PC-3 (cell line): ENCODE results near the gene ZNF766. TPM values are rescaled to one million over a fixed set of nuclear protein-coding genes. Genes with fewer than 3 reads are reported as not detected.

Experiments
- ATAC-seq: fragments of 200-7000 bp; cut with Tn5 transposase; 2 replicates; pipeline ENCODE4 v1.9.1; 2020; ENCODE audit warnings: mild to moderate bottlenecking, moderate library complexity
- BruUV-seq: library from RNA; stranded (reverse); fragments of 400-500 nt; replicated peaks from 2 replicates; lab custom pipeline; 2021; lab: Mats Ljungman, UMichigan
- CTCF ChIA-PET: fragments of 300-600 bp; sonication (Branson Sonifier 250); formaldehyde crosslinking; loops from one replicate; lab custom pipeline; 2022; ENCODE audit warnings: antibody characterized with exemption; lab: Charles Lee
- POLR2A ChIA-PET: fragments of 300-600 bp; sonication (Branson Sonifier 250); formaldehyde crosslinking; loops from one replicate; lab custom pipeline; 2022; ENCODE audit warnings: antibody characterized with exemption; ENCODE audit not compliant: unreplicated experiment; lab: Charles Lee
- DNase-seq: peaks from one replicate; pipeline ENCODE4 v3.0.0-alpha.2; 2015
- H2AFZ ChIP-seq: fragments of 300-600 bp; sonication (generic); 2 replicates; pipeline ENCODE4 v1.6.0; 2016; ENCODE audit warnings: antibody characterized with exemption, low read length
- H3F3A ChIP-seq: fragments of 300-600 bp; sonication (generic); one replicate; pipeline ENCODE4 v1.6.0; 2017; ENCODE audit warnings: antibody characterized with exemption, low read length, control low read depth, mild to moderate bottlenecking; ENCODE audit not compliant: unreplicated experiment
- H3K27ac ChIP-seq: fragments of 300-600 bp; sonication (generic); 2 replicates; pipeline ENCODE4 v1.5.1; 2016; ENCODE audit warnings: mild to moderate bottlenecking, low read length
- H3K27me3 ChIP-seq: fragments of 300-600 bp; sonication (generic); 2 replicates; pipeline ENCODE4 v1.6.1; 2016; ENCODE audit warnings: low read length, mixed read lengths
- H3K36me3 ChIP-seq: fragments of 300-600 bp; sonication (generic); 2 replicates; pipeline ENCODE4 v1.6.1; 2016; ENCODE audit warnings: low read depth, mixed run types, low read length, mixed read lengths
- H3K4me1 ChIP-seq: fragments of 300-600 bp; sonication (generic); 2 replicates; pipeline ENCODE4 v1.5.1; 2016; ENCODE audit warnings: low read length; ENCODE audit not compliant: insufficient read depth
- H3K4me2 ChIP-seq: fragments of 300-600 bp; sonication (generic); 2 replicates; pipeline ENCODE4 v1.6.0; 2016; ENCODE audit warnings: low read length
- H3K4me3 ChIP-seq: fragments of 300-600 bp; sonication (generic); 2 replicates; pipeline ENCODE4 v1.5.1; 2016; ENCODE audit warnings: mild to moderate bottlenecking, low read length, mixed read lengths
- H3K79me2 ChIP-seq: fragments of 300-600 bp; sonication (generic); 2 replicates; pipeline ENCODE4 v1.6.1; 2017; ENCODE audit warnings: low read length, mixed read lengths
- H3K9ac ChIP-seq: fragments of 300-600 bp; sonication (generic); 2 replicates; pipeline ENCODE4 v1.6.0; 2016; ENCODE audit warnings: mild to moderate bottlenecking, low read length
- H3K9me2 ChIP-seq: fragments of 300-600 bp; sonication (generic); replicated peaks from 2 replicates; pipeline ENCODE4 v1.6.1; 2016; ENCODE audit warnings: mixed run types, low read length, mixed read lengths
- H3K9me3 ChIP-seq: fragments of 300-600 bp; sonication (generic); 2 replicates; pipeline ENCODE4 v1.6.1; 2016; ENCODE audit warnings: low read length, mixed read lengths
- H4K20me1 ChIP-seq: fragments of 300-600 bp; sonication (generic); 2 replicates; pipeline ENCODE4 v1.6.1; 2016; ENCODE audit warnings: low read length, mixed read lengths
- CTCF ChIP-seq: fragments of 300-600 bp; sonication (generic); conservative IDR thresholded peaks from 2 replicates; pipeline ENCODE4 v1.5.1; 2017; ENCODE audit warnings: antibody characterized with exemption, low read depth, mild to moderate bottlenecking, low read length
- EZH2 ChIP-seq: fragments of 300-600 bp; sonication (generic); IDR thresholded peaks from one replicate; pipeline ENCODE4 v1.6.1; 2017; ENCODE audit warnings: antibody characterized with exemption, mild to moderate bottlenecking, low read length; ENCODE audit not compliant: unreplicated experiment
- EZH2phosphoT487 ChIP-seq: fragments of 300-600 bp; sonication (generic); IDR thresholded peaks from 2 replicates; pipeline ENCODE4 v1.6.1; 2018; ENCODE audit warnings: mild to moderate bottlenecking, antibody characterized with exemption, low read length, borderline replicate concordance
- intact Hi-C: fragments of 100-400 bp; cut with micrococcal nuclease; formaldehyde crosslinking; loops from 2 replicates; pipeline ENCODE4 v1.9.0; 2023
- total RNA-seq: library from RNA; depleted of rRNA; stranded (reverse); fragments of >200 nt; gene quantifications from 2 replicates; pipeline ENCODE4 v1.2.3, GENCODE V29; 2014

ZNF766 gene
- total RNA-seq, 1 experiment from 2014 or later, result 11.7 TPM

GRCh38 chr19:52296400-52296772, 27.0 kb downstream of the ZNF766 start:
- no peak overlapping the region for H3K27ac ChIP-seq
- BruUV-seq, result TSS peak; percentile 81

DNA sequence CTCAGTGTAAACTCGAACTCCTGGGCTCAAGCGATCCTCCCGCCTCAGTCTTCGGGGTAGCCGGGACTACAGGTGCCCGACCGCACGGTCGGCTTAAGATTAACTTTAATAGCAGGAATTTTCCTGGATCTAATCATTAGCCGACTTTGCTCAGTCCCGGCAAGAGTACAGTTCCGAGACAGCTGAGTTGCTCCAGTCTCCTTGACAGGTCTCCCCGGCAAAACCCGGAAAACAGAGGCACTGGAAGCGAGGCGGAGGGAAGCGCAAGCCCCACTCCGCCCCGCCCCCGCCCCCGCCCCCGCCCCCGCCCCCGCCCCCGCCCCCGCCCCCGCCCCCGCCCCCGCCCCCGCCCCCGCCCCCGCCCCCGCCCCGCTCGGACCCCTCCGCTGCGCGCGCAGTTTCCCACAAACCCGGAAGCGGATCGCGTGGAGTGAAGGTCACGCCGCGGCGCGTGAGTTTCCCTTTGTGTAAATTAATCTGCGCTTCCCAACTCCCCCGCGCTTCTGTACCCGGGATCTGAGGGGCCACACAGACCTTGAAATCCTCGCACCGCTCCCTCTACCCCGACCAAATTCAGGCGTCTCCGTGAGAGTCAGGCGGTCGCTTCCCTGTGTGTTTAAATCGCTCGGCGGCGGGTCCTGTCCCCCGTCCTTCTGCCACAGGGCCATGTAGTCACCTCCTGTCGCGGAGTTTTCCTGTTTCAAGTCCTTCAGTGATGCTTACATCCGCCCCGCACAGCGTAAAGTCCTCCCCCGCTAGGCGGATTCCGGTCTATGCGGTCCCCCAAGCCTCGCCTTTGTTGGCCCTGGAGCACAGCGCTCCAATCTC, 27.6 kb downstream of the ZNF766 start, which contains the start of gene ZNF480:
ZNF480 (plus strand) TSS at position 397 of the 828 bp plus-strand sequence. CDS start 3,244 bp downstream, outside the sequence.
- ChIA-PET CTCF (interaction anchor here (0.5 to 0.6 kb wide), 2 partner anchors 41 to 243 kb away, joined by 3 to 14 read pairs; no protein-coding TSS in a partner anchor), POLR2A (no interaction called here)
- ATAC-seq (peak; percentile 88), DNase-seq (peak; percentile 74)
- Histone ChIP-seq H3K27ac (peak within 1 kb of the TSS; percentile 61), H3K4me2 (peak within 1 kb of the TSS; percentile 97), H3F3A (no peaks in the 10 kb centered on the region), H3K4me1 (peaks cover 5% of the 10 kb centered on the region; the same call in 1 of the 2 replicates), H3K4me3 (peak within 1 kb of the TSS; percentile 82), H3K9ac (peak within 1 kb of the TSS; percentile 90), H4K20me1 (no peaks in the 10 kb centered on the region), H3K79me2 (peaks cover 9% of the 10 kb centered on the region), H3K9me3 (peaks cover 26% of the 10 kb centered on the region), H3K27me3 (no peaks in the 10 kb centered on the region), H3K9me2 (no peaks in the 10 kb centered on the region), H2AFZ (peak within 1 kb of the TSS; percentile 95), H3K36me3 (peaks cover 40% of the 10 kb centered on the region)
- TF ChIP-seq EZH2 (no peak), CTCF (no peak), EZH2phosphoT487 (no peak)
- intact Hi-C loops, result loop anchor here (1.0 kb wide), 1 partner anchor 28 kb away; the partner anchor contains the start of gene ZNF766
- TSS peak; percentile 90 for BruUV-seq

More at GRCh38 chr19:52296400-52296772, 27.0 kb downstream of the ZNF766 start:
- H2AFZ ChIP-seq, result peak overlapping the region; percentile 95
- ChIA-PET POLR2A (no interaction called here), CTCF (interaction anchor here (0.5 to 0.6 kb wide), 2 partner anchors 40 to 243 kb away, joined by 3 to 14 read pairs; no protein-coding TSS in a partner anchor)
- no peaks in the 10 kb centered on the region for H4K20me1 ChIP-seq
- H3K9me2 ChIP-seq, result no peaks in the 10 kb centered on the region
- DNase-seq, result peak; percentile 11
- H3K79me2 ChIP-seq, result peaks cover 9% of the 10 kb centered on the region
- no peaks in the 10 kb centered on the region for H3K27me3 ChIP-seq
- peak overlapping the region; percentile 78 for H3K4me3 ChIP-seq
- peaks cover 20% of the 10 kb centered on the region for H3K9me3 ChIP-seq
- peaks cover 39% of the 10 kb centered on the region for H3K36me3 ChIP-seq
- H3F3A ChIP-seq, result no peaks in the 10 kb centered on the region
- H3K4me2 ChIP-seq, result peak overlapping the region; percentile 97
- ATAC-seq, result peak; percentile 42
- H3K4me1 ChIP-seq, result peaks cover 5% of the 10 kb centered on the region; the same call in 1 of the 2 replicates
- TF ChIP-seq CTCF (no peak), EZH2phosphoT487 (no peak), EZH2 (no peak)
- intact Hi-C loops, result no loop called here
- peak overlapping the region; percentile 19; the same call in 1 of the 2 replicates for H3K9ac ChIP-seq
